ENCODE results near the gene MMS19. TPM values are rescaled to one million over a fixed set of nuclear protein-coding genes. Genes with fewer than 3 reads are reported as not detected.
"Not testable (repeated sequence)": the region's sequence is repeated elsewhere in the genome, so short reads cannot be mapped to it uniquely, and the experiment has no call there.

MMS19 gene
- total RNA-seq, 1 donor from 2014 or later: 38.0 TPM

DNA sequence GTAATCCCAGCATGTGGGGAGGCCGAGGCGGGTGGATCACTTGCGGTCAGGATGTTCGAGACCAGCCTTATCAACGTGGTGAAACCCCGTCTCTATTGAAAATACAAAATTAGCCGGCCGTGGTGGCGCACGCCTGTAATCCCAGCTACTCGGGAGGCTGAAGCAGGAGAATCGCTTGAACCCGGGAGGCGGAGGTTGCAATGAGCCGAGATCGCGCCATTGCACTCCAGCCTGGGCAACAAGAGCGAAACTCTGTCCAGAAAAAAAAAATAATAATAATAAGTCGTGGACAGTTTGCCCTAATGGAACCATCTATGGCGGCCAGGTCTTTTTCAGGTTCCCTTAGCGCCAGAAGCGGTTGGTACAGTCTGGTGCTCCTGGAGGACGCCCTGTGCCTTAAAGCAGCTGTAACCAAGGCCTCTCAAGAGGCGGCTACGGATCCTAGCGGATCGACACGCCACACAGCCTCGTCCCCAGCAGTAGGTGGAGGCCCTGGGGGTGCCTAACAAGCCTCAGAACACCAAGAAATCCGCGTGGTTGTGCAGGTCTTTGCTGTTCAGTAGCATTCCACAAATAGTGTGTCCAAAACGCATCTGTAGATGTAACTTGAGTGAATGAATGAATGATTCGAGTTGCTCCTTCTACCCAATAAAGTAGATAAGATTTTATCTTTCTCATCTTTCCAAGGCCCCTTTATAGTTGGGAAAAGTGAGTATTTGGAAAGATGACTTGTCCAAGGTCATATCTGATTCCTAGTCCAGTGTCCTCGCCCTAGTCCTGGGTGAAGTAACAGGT, 71.2 kb downstream of the MMS19 start:
- DNase-seq (ENCODE audit: low spot score): no peak

DNA sequence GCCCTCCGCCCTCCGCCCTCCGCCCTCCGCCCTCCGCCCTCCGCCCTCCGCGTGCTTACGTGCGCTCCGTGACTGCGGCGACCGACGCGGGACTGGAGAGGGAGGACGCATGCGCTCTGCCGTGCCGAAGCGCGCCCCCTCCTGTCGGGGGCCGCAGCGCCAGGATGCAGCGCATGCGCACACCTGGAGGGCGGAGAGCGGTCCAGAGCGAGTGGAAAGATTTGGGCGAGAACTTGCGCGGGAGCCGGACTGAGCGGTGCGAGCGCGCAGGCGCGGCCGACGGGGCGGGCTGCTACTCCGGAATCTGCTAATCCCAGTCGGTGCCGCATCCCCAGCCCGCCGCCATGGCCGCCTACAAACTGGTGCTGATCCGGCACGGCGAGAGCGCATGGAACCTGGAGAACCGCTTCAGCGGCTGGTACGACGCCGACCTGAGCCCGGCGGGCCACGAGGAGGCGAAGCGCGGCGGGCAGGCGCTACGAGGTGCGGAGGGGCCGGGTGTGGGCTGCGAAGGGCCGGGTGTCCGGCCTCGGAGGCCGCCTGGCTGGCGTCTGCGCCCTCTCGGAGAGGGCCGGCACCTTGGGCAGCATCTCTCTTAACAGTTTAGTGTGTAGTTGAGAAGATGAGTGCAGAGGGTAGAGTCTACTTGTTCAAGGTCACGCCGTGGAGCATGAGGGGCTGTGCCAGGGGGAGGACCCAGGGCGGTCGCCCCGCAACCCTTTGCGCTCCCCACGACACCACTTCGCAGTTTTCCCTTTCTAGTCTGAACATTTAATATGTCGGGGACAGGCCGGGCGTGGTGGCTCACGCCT, 72.1 kb downstream of the MMS19 start, which contains the start of gene PGAM1:
Gene PGAM1, plus strand, starts transcription at position 228 of the 812 bp plus-strand sequence. Its CDS starts 117 bp downstream, at position 345.
- DNase-seq (ENCODE audit: low spot score): peak; percentile 99

DNA sequence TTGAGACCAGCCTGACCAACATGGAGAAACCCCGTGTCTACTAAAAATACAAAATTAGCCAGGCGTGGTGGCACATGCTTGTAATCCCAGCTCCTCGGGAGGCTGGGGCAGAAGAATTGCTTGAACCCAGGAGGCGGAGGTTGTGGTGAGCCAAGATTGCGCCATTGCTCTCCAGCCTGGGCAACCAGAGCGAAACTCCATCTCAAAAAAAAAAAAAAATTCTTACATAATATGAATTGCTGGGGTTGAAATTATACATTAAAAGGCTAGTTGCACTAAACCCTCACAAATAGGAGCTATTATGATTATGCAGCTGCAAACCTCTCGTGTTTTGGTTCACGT, 74.5 kb downstream of the MMS19 start:
- not testable (repeated sequence) for DNase-seq (ENCODE audit: low spot score)

DNA sequence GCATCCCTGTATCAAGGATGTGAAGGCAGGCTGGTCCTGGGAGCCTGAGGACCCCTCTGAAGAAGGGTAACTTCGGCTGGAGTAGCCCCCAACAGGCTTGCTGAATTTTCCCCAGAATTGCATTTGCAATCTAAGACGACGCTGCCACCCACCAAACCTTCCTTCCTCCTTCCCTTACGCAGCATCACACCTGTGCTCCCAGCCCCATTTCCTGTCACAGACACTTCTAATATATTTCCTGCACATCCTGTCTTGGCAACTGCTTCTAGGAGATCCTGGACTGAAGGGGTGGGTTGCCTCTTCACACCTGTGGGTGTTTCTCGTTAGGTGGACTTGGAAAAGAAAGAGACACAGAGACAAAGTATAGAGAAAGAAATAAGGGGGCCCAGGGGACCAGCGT, 81.7 kb downstream of the MMS19 start:
- DNase-seq (ENCODE audit: low spot score): no peak

DNA sequence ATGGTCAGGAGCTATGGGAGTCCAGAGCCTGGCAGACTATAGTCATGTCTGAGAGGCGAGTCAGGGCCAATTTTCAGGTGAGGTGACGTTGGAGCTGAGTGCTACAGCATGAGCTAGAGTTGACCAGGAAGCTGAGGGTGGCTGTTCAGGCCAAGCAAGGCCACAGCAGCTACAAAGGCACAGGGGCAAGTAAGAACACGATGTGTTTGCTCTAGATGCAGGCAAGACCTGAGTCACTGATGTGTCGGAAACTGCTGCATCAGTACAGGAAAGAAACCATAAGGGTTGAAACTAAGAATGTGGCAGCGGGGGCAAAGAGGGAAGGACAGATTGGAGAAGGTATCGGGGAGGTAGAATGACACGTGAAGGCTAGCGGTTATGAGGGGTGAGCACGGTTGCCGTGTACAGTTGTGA, 85.3 kb downstream of the MMS19 start:
- no peak for DNase-seq (ENCODE audit: low spot score)

DNA sequence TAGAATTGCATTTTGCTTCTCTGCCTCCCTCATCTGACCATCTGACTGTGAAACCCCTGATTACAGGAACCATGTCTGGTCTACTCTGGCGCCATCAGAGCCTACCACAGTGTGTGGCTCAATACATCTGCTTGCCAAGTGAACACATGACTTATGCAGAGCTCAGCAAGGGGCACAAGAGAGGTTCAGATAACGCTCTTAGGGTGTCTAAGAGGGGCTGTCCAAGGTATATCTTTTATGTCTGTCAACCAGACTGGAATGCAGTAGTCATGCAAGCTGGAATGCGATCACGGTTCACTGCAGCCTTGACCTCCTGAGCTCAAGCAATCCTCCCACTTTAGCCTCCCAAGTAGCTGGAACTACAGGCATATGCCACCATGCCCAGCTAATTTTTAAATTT, 86.8 kb downstream of the MMS19 start:
- no peak for DNase-seq (ENCODE audit: low spot score)

DNA sequence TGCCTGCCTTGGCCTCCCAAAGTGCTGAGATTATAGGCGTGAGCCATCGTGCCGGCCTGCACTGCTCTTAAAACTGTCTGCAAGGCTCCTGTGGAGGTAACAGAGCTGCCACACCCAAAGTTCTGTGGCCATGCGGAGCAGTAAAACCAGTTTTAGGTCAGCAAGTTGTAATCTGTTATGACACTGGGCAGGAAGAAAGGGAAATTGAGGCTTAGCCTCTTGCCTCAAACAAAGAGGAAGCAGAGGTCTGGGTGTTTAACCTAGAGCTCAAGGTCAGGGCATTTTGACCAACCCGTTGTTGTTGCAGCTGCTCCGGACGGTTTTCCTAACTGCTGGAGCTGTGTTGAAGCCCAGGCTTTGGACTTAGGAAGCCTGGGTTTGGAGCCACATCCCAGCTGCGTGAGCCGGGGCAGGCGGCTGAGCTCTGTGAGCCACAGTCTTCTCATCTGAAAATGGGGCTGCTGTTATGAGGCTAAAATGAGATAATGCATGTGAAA, 89.7 kb downstream of the MMS19 start:
- no peak for DNase-seq (ENCODE audit: low spot score)

Other genes starting within 250 kb of the MMS19 start
- 7.9 TPM for gene ARHGAP19, start 205.8 kb downstream of the MMS19 start, total RNA-seq
- gene FRAT1, start 179.2 kb downstream of the MMS19 start, total RNA-seq: 8.2 TPM
- 8.4 TPM for gene FRAT2, start 163.7 kb downstream of the MMS19 start, total RNA-seq
- gene RRP12, start 97.1 kb downstream of the MMS19 start, total RNA-seq: 38.6 TPM
- gene PGAM1, start 72.2 kb downstream of the MMS19 start, total RNA-seq: 190 TPM
- 21.2 TPM for gene EXOSC1, start 52.4 kb downstream of the MMS19 start, total RNA-seq
- gene ZDHHC16, start 52.2 kb downstream of the MMS19 start, total RNA-seq: 28.0 TPM
- 19.9 TPM for gene UBTD1, start 502 bp upstream of the MMS19 start, total RNA-seq
- gene ANKRD2, start 74.4 kb upstream of the MMS19 start, total RNA-seq: not detected
- gene HOGA1, start 86.0 kb upstream of the MMS19 start, total RNA-seq: 3.8 TPM
- not detected for gene C10orf62, start 91.3 kb upstream of the MMS19 start, total RNA-seq
- gene MORN4, start 135.1 kb upstream of the MMS19 start, total RNA-seq: 1.5 TPM
- gene PI4K2A, start 142.2 kb upstream of the MMS19 start, total RNA-seq: 22.3 TPM
- 30.5 TPM for gene AVPI1, start 188.8 kb upstream of the MMS19 start, total RNA-seq
- 28.7 TPM for gene MARVELD1, start 215.3 kb upstream of the MMS19 start, total RNA-seq
- gene ZFYVE27, start 238.7 kb upstream of the MMS19 start, total RNA-seq: 19.2 TPM